CD4-positive, alpha-beta T cell (primary cell): Measurements from ENCODE around the gene SLC12A1. TPM values are rescaled to one million over a fixed set of nuclear protein-coding genes. Genes with fewer than 3 reads are reported as not detected.

Source experiments
- ATAC-seq: fragments of 200-7000 bp; cut with Tn5 transposase; one replicate; pipeline ENCODE4 v1.10.0; 2022; ENCODE audit warnings: mild to moderate bottlenecking; ENCODE audit not compliant: poor library complexity
- CTCF ChIA-PET: fragments of 350-600 bp; sonication (Branson Sonifier 250); formaldehyde crosslinking; loops from one replicate; lab custom pipeline; 2021; ENCODE audit warnings: antibody characterized with exemption, inconsistent platforms; lab: Charles Lee
- POLR2A ChIA-PET: fragments of 350-600 bp; sonication (Branson Sonifier 250); formaldehyde crosslinking; loops from one replicate; lab custom pipeline; 2021; ENCODE audit warnings: antibody characterized with exemption, inconsistent platforms; lab: Charles Lee
- DNase-seq, 14 experiments: peaks; one replicate each; pipeline ENCODE4 v3.0.0-alpha.2; 2013 to 2020; ENCODE audit warnings: mixed read lengths in 2 of 14
- H3K27ac ChIP-seq, 2 donors: one replicate each; pipeline versions ENCODE4 v1.5.1 to v1.7.0; 2013; ENCODE audit warnings: low read length in 2 of 2, low read depth in 1 of 2, mild to moderate bottlenecking in 1 of 2
- H3K27me3 ChIP-seq, 2 experiments: 1 replicate in 1 of 2; 2 replicates in 1 of 2; pipeline versions ENCODE4 v1.6.1 to v1.7.0; 2013; ENCODE audit warnings: low read length in 2 of 2, control low read depth in 1 of 2, mild to moderate bottlenecking in 1 of 2, moderate library complexity in 1 of 2; ENCODE audit not compliant: insufficient read depth in 2 of 2, control insufficient read depth in 1 of 2
- H3K36me3 ChIP-seq: one replicate; pipeline ENCODE4 v1.6.1; 2013; ENCODE audit warnings: low read length, control low read depth; ENCODE audit not compliant: insufficient read depth
- H3K4me1 ChIP-seq: one replicate; pipeline ENCODE4 v1.6.1; 2013; ENCODE audit warnings: low read length, control low read depth; ENCODE audit not compliant: insufficient read depth
- H3K4me3 ChIP-seq: one replicate; pipeline ENCODE4 v1.5.1; 2013; ENCODE audit warnings: mild to moderate bottlenecking, low read length, moderate library complexity
- H3K9me3 ChIP-seq, 2 experiments: 1 replicate in 1 of 2; 2 replicates in 1 of 2; pipeline versions ENCODE4 v1.6.1 to v1.7.0; 2013; ENCODE audit warnings: low read length in 2 of 2, mild to moderate bottlenecking in 2 of 2, control low read depth in 1 of 2, moderate library complexity in 1 of 2; ENCODE audit not compliant: control insufficient read depth in 1 of 2, insufficient read depth in 1 of 2
- H3K27ac Mint-ChIP-seq: one replicate; pipeline ENCODE4 v1.8.0; 2020; ENCODE audit warnings: mixed read lengths
- H3K27me3 Mint-ChIP-seq: one replicate; pipeline ENCODE4 v1.8.0; 2021; ENCODE audit warnings: mixed read lengths
- H3K36me3 Mint-ChIP-seq: one replicate; pipeline ENCODE4 v1.8.0; 2021; ENCODE audit warnings: low read depth, mixed read lengths
- H3K4me1 Mint-ChIP-seq: one replicate; pipeline ENCODE4 v1.8.0; 2021; ENCODE audit warnings: low read depth, mixed read lengths
- H3K4me3 Mint-ChIP-seq: one replicate; pipeline ENCODE4 v1.8.0; 2020; ENCODE audit warnings: mild to moderate bottlenecking, mixed read lengths
- H3K9me3 Mint-ChIP-seq: one replicate; pipeline ENCODE4 v1.8.0; 2020; ENCODE audit warnings: mixed read lengths
- CTCF ChIP-seq: fragments of 200-600 bp; IDR thresholded peaks from one replicate; pipeline ENCODE4 v1.8.0; 2022; ENCODE audit warnings: antibody characterized with exemption, mild to moderate bottlenecking
- intact Hi-C, 2 experiments: fragments of 100-400 bp; cut with DNase I in 1 of 2; cut with micrococcal nuclease in 1 of 2; formaldehyde crosslinking; loops; one replicate each; pipeline versions ENCODE4 v1.15.1 to v1.9.0; 2023 to 2025; cut with DNase I, micrococcal nuclease
- total RNA-seq, 174 experiments: library from RNA in 2 of 174; stranded (reverse) in 2 of 174; gene quantifications; one replicate each; pipeline ENCODE4 v1.2.3 and lab custom pipeline; 2021 to 2026

SLC12A1 gene
- total RNA-seq, 2 experiments from 2014 or later: not detected

- no peak for DNase-seq
- Mint-ChIP-seq H3K4me3 (no peak overlapping the region), H3K27ac (no peak overlapping the region), H3K36me3 (no peaks in the 10 kb centered on the region), H3K9me3 (no peaks in the 10 kb centered on the region), H3K27me3 (peaks cover 7% of the 10 kb centered on the region), H3K4me1 (no peaks in the 10 kb centered on the region)
- POLR2A ChIA-PET: interaction anchor here (0.5 kb wide), 1 partner anchor 25 kb away, joined by 3 read pairs; no protein-coding TSS in a partner anchor
- H3K9me3 ChIP-seq: no peaks in the 10 kb centered on the region
- TF ChIP-seq CTCF: no peak
- peaks cover 3% of the 10 kb centered on the region for H3K4me1 ChIP-seq
- ATAC-seq: no peak
- H3K4me3 ChIP-seq: no peak overlapping the region
- H3K36me3 ChIP-seq: no peaks in the 10 kb centered on the region
- intact Hi-C loops: loop anchor here in 1 of 2 experiments (10.0 kb wide), 1 partner anchor 169 kb away; no protein-coding TSS in a partner anchor
- H3K27me3 ChIP-seq: peaks cover 0 to 4% of the 10 kb centered on the region in 2 experiments
- no peak overlapping the region for H3K27ac ChIP-seq
- CTCF ChIA-PET: no interaction called here
Measured at GRCh38 chr15:48283396-48284145, 77.5 kb downstream of the SLC12A1 start.

- no peak for ATAC-seq
- H3K27ac Mint-ChIP-seq: no peak overlapping the region
- TF ChIP-seq CTCF: peak; percentile 82
- H3K27me3 Mint-ChIP-seq: peaks cover 7% of the 10 kb centered on the region
- DNase-seq: peak in 10 of 14 experiments; percentile 4 to 69 (median 16)
- H3K36me3 Mint-ChIP-seq: no peaks in the 10 kb centered on the region
- Histone ChIP-seq H3K4me1 (peaks cover 3% of the 10 kb centered on the region), H3K27ac (no peak overlapping the region), H3K27me3 (peaks cover 0 to 4% of the 10 kb centered on the region in 2 experiments), H3K36me3 (no peaks in the 10 kb centered on the region), H3K9me3 (no peaks in the 10 kb centered on the region), H3K4me3 (no peak overlapping the region)
- no peak overlapping the region for H3K4me3 Mint-ChIP-seq
- intact Hi-C loops: loop anchor here (5.0 to 10.0 kb wide), 4 partner anchors 171 to 1973 kb away; no protein-coding TSS in a partner anchor
- ChIA-PET POLR2A (no interaction called here), CTCF (interaction anchor here (1.4 to 1.7 kb wide), 2 partner anchors 9 to 11 kb away, joined by 4 to 8 read pairs; no protein-coding TSS in a partner anchor)
- H3K4me1 Mint-ChIP-seq: no peaks in the 10 kb centered on the region
- no peaks in the 10 kb centered on the region for H3K9me3 Mint-ChIP-seq
Measured at GRCh38 chr15:48285329-48286214, 79.5 kb downstream of the SLC12A1 start.

GRCh38 chr15:48289628-48290027 is 83.5 kb downstream of the SLC12A1 start:
- intact Hi-C loops: loop anchor here (5.0 to 10.0 kb wide), 4 partner anchors 175 to 1977 kb away; no protein-coding TSS in a partner anchor
- H3K27ac ChIP-seq: no peak overlapping the region
- Mint-ChIP-seq H3K4me3 (no peak overlapping the region), H3K36me3 (no peaks in the 10 kb centered on the region), H3K9me3 (no peaks in the 10 kb centered on the region), H3K27ac (no peak overlapping the region), H3K4me1 (no peaks in the 10 kb centered on the region), H3K27me3 (peaks cover 7% of the 10 kb centered on the region)
- no peaks in the 10 kb centered on the region for H3K9me3 ChIP-seq
- no peaks in the 10 kb centered on the region for H3K36me3 ChIP-seq
- H3K27me3 ChIP-seq: peaks cover 0 to 4% of the 10 kb centered on the region in 2 experiments
- ChIA-PET CTCF (interaction anchor here (0.5 kb wide), 1 partner anchor 24 kb away, joined by 3 read pairs; no protein-coding TSS in a partner anchor), POLR2A (no interaction called here)
- TF ChIP-seq CTCF: no peak
- H3K4me3 ChIP-seq: no peak overlapping the region
- DNase-seq (no peak), ATAC-seq (no peak)
- H3K4me1 ChIP-seq: peaks cover 3% of the 10 kb centered on the region
